ENCODE data around the gene DGKI.

The DGKI gene

GRCh38 chr7:137342828-137343261 is 503.9 kb downstream of the DGKI start:
- H3K27ac ChIP-seq = no peak overlapping the region
- no peak for TF ChIP-seq CTCF (IDR thresholded peaks at IDR 0.05)
- H3K4me1 ChIP-seq (ENCODE audit: control insufficient read depth in 1 of 2, insufficient read depth in 1 of 2, low read depth in 1 of 2, low read length in 1 of 2) = no peaks in the 10 kb centered on the region
- H3K4me3 ChIP-seq (ENCODE audit: low read depth in 1 of 2, low read length in 1 of 2) = no peak overlapping the region
- H3K27me3 ChIP-seq = peaks cover 17% of the 10 kb centered on the region
- no peaks in the 10 kb centered on the region for H3K9me3 ChIP-seq
- no peaks in the 10 kb centered on the region for H3K36me3 ChIP-seq

GRCh38 chr7:137342265-137342664 is 504.5 kb downstream of the DGKI start:
- Histone ChIP-seq H3K9me3 (no peaks in the 10 kb centered on the region), H3K27ac (no peak overlapping the region)
- TF ChIP-seq CTCF (IDR thresholded peaks at IDR 0.05) = no peak

GRCh38 chr7:137337902-137338301 is 508.9 kb downstream of the DGKI start:
- H3K36me3 ChIP-seq = no peaks in the 10 kb centered on the region
- TF ChIP-seq CTCF (IDR thresholded peaks at IDR 0.05) = no peak

More at GRCh38 chr7:137342265-137342664, 504.5 kb downstream of the DGKI start:
- H3K4me3 ChIP-seq (ENCODE audit: low read depth in 1 of 2, low read length in 1 of 2) = no peak overlapping the region
- H3K36me3 ChIP-seq = no peaks in the 10 kb centered on the region
- no peaks in the 10 kb centered on the region for H3K4me1 ChIP-seq (ENCODE audit: control insufficient read depth in 1 of 2, insufficient read depth in 1 of 2, low read depth in 1 of 2, low read length in 1 of 2)
- H3K27me3 ChIP-seq = peaks cover 17% of the 10 kb centered on the region

GRCh38 chr7:137335814-137336213 is 511.0 kb downstream of the DGKI start:
- H3K4me1 ChIP-seq (ENCODE audit: control insufficient read depth in 1 of 2, insufficient read depth in 1 of 2, low read depth in 1 of 2, low read length in 1 of 2) = no peaks in the 10 kb centered on the region
- no peak overlapping the region for H3K27ac ChIP-seq
- no peak for TF ChIP-seq CTCF (IDR thresholded peaks at IDR 0.05)

More at GRCh38 chr7:137337902-137338301, 508.9 kb downstream of the DGKI start:
- no peak overlapping the region for H3K4me3 ChIP-seq (ENCODE audit: low read depth in 1 of 2, low read length in 1 of 2)
- H3K27ac ChIP-seq = no peak overlapping the region
- H3K9me3 ChIP-seq = no peaks in the 10 kb centered on the region
- peaks cover under 1% of the 10 kb centered on the region for H3K27me3 ChIP-seq
- no peaks in the 10 kb centered on the region for H3K4me1 ChIP-seq (ENCODE audit: control insufficient read depth in 1 of 2, insufficient read depth in 1 of 2, low read depth in 1 of 2, low read length in 1 of 2)

GRCh38 chr7:137331378-137331777 is 515.4 kb downstream of the DGKI start:
- Histone ChIP-seq H3K9me3 (no peaks in the 10 kb centered on the region), H3K4me3 (ENCODE audit: low read depth in 1 of 2, low read length in 1 of 2) (no peak overlapping the region), H3K36me3 (no peaks in the 10 kb centered on the region), H3K4me1 (ENCODE audit: control insufficient read depth in 1 of 2, insufficient read depth in 1 of 2, low read depth in 1 of 2, low read length in 1 of 2) (no peaks in the 10 kb centered on the region), H3K27ac (no peak overlapping the region), H3K27me3 (no peaks in the 10 kb centered on the region)
- TF ChIP-seq CTCF (IDR thresholded peaks at IDR 0.05) = no peak

More at GRCh38 chr7:137335814-137336213, 511.0 kb downstream of the DGKI start:
- Histone ChIP-seq H3K27me3 (no peaks in the 10 kb centered on the region), H3K9me3 (no peaks in the 10 kb centered on the region), H3K4me3 (ENCODE audit: low read depth in 1 of 2, low read length in 1 of 2) (no peak overlapping the region), H3K36me3 (no peaks in the 10 kb centered on the region)
